Heart left ventricle (tissue), 13 donors: Measurements from ENCODE around the gene SOCS4.

ENCODE experiments used
- POLR2A ChIP-seq, 2 donors: fragments of 450-650 bp; IDR thresholded peaks; one replicate each; pipeline ENCODE4 v1.6.1; 2017; ENCODE audit warnings: antibody characterized with exemption in 2 of 2, mild to moderate bottlenecking in 2 of 2, moderate library complexity in 2 of 2
- TF ChIP-seq, protein P1 (sequence below), 12 donors: fragments of 200-600 bp; sonication (generic) in 4 of 12; IDR thresholded peaks; one replicate each; pipeline versions ENCODE4 v1.5.0 to v1.8.0; 2018 to 2022; ENCODE audit warnings: antibody characterized with exemption in 12 of 12, mild to moderate bottlenecking in 5 of 12
- donor health status: ischemic (EF 13 %, LVEDD 7.1; RV severe dilation, severe dysfunction).
- donor health status: DM: no; HTN: yes; CAD: no.
- donor health status: DM: no; HTN: no; CAD: no.
- donor health status: ischemic (EF 25% LVEDD 6.9; RV normal size, moderate dysfunction).
- donor health status: ischemic (EF 25% LVEDD 5.7; RV mildly dilated, moderate dysfunction).
- donor health status: ischemic (EF 35%, LVEDD 5.7; RV mildly dilated, moderate dysfunction).
- donor health status: nonischemic (EF 11% LVEDD 7.7; RV severe dilation, severe dysfunction).
- donor health status: DM: yes; HTN: yes; CAD: no.
- donor health status: PGD.
- donor health status: ischemic (EF 29% LVEDD 5.4; RV normal size, mild dysfunction).
- donor health status: nonischemic (EF 23%, LVEDD 6.1; RV moderate dilation, normal function).

DNA sequence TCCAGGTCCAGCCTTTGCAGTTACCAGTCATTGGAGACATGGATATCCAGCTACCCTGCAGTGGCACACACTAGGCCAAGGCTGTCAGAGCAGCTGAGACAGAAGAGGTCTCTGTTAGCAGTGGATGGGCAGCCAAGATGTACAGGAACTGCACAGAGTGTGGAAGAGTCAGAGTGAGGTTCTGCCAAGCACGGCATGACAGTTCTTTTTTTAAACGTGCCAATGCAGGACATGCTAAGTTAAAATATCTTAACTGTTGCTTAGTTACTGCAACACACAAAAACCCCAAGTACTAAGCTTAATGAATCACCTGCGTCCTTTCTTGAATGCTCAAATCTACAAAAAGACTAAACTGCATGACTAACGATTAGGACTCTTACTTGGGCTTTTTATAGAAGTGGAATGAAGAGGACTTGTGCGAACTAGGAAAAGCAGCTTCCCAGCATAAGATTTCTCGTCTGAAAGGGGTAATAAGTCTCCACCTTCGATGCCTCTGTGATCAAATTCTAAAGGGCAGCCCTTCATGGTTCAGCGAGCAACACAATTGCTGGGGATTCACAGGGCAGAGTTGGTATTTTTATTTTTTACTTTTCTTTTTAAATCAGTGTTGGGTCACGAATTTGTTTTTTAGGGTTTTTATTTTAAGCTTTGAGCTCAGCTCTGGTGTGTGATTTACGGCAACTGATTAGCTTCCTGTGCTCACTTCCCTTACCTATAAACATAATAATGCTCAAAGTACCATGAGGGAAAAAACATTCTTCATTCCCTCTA is 45.0 kb downstream of the SOCS4 start:
- TF ChIP-seq, protein P1, sequence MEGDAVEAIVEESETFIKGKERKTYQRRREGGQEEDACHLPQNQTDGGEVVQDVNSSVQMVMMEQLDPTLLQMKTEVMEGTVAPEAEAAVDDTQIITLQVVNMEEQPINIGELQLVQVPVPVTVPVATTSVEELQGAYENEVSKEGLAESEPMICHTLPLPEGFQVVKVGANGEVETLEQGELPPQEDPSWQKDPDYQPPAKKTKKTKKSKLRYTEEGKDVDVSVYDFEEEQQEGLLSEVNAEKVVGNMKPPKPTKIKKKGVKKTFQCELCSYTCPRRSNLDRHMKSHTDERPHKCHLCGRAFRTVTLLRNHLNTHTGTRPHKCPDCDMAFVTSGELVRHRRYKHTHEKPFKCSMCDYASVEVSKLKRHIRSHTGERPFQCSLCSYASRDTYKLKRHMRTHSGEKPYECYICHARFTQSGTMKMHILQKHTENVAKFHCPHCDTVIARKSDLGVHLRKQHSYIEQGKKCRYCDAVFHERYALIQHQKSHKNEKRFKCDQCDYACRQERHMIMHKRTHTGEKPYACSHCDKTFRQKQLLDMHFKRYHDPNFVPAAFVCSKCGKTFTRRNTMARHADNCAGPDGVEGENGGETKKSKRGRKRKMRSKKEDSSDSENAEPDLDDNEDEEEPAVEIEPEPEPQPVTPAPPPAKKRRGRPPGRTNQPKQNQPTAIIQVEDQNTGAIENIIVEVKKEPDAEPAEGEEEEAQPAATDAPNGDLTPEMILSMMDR (IDR thresholded peaks at IDR 0.05): no peak
- no peak for TF ChIP-seq POLR2A (IDR thresholded peaks at IDR 0.05)
